ENCODE results near the gene RBM46.

- no peak for TF ChIP-seq MAX (IDR thresholded peaks at IDR 0.05)
- no peak for TF ChIP-seq TAF1 (IDR thresholded peaks at IDR 0.05; ENCODE audit: low read depth)
- no peak for TF ChIP-seq EP300 (IDR thresholded peaks at IDR 0.05; ENCODE audit: borderline replicate concordance)
- TF ChIP-seq, protein P1, sequence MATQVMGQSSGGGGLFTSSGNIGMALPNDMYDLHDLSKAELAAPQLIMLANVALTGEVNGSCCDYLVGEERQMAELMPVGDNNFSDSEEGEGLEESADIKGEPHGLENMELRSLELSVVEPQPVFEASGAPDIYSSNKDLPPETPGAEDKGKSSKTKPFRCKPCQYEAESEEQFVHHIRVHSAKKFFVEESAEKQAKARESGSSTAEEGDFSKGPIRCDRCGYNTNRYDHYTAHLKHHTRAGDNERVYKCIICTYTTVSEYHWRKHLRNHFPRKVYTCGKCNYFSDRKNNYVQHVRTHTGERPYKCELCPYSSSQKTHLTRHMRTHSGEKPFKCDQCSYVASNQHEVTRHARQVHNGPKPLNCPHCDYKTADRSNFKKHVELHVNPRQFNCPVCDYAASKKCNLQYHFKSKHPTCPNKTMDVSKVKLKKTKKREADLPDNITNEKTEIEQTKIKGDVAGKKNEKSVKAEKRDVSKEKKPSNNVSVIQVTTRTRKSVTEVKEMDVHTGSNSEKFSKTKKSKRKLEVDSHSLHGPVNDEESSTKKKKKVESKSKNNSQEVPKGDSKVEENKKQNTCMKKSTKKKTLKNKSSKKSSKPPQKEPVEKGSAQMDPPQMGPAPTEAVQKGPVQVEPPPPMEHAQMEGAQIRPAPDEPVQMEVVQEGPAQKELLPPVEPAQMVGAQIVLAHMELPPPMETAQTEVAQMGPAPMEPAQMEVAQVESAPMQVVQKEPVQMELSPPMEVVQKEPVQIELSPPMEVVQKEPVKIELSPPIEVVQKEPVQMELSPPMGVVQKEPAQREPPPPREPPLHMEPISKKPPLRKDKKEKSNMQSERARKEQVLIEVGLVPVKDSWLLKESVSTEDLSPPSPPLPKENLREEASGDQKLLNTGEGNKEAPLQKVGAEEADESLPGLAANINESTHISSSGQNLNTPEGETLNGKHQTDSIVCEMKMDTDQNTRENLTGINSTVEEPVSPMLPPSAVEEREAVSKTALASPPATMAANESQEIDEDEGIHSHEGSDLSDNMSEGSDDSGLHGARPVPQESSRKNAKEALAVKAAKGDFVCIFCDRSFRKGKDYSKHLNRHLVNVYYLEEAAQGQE (IDR thresholded peaks at IDR 0.05; ENCODE audit: low read depth) = no peak
- no peak for TF ChIP-seq TCF12 (IDR thresholded peaks at IDR 0.05; ENCODE audit: low read depth)
- TF ChIP-seq YY1 (IDR thresholded peaks at IDR 0.05; ENCODE audit: low read depth) = no peak
- TF ChIP-seq, protein P2, sequence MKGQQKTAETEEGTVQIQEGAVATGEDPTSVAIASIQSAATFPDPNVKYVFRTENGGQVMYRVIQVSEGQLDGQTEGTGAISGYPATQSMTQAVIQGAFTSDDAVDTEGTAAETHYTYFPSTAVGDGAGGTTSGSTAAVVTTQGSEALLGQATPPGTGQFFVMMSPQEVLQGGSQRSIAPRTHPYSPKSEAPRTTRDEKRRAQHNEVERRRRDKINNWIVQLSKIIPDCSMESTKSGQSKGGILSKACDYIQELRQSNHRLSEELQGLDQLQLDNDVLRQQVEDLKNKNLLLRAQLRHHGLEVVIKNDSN (IDR thresholded peaks at IDR 0.05) = no peak
- TF ChIP-seq TEAD4 (IDR thresholded peaks at IDR 0.05) = no peak
- TF ChIP-seq FOXM1 (IDR thresholded peaks at IDR 0.05; ENCODE audit: borderline replicate concordance, low read depth) = no peak
- no peak for TF ChIP-seq RAD21 (IDR thresholded peaks at IDR 0.05; ENCODE audit: low read depth)
- no peak for TF ChIP-seq EGR1 (IDR thresholded peaks at IDR 0.05)
- no peak for TF ChIP-seq ZBTB7A (IDR thresholded peaks at IDR 0.05; ENCODE audit: low read depth)
- no peak for TF ChIP-seq NFIC (IDR thresholded peaks at IDR 0.05)
These were observed 20.2 kb upstream of the RBM46 start for GRCh38 chr4:154760895-154761294.

All from Ishikawa (cell line).